Left renal pelvis (tissue), 4 donors: ENCODE data around the gene SLC7A11. TPM values are rescaled to one million over a fixed set of nuclear protein-coding genes. Genes with fewer than 3 reads are reported as not detected.
"Not testable (repeated sequence)": the region's sequence is repeated elsewhere in the genome, so short reads cannot be mapped to it uniquely, and the experiment has no call there.

Experiments
- DNase-seq, 4 donors: peaks; one replicate each; pipeline ENCODE4 v3.0.0-alpha.2; 2013; ENCODE audit warnings: low read depth in 4 of 4, low spot score in 3 of 4
- polyA plus RNA-seq, 4 donors: library from polyadenylated mRNA; unstranded; fragments of 120-200 nt; gene quantifications; one replicate each; pipeline ENCODE4 v1.2.1, GENCODE V29; 2013; ENCODE audit not compliant: insufficient read length in 4 of 4

SLC7A11 gene
- polyA plus RNA-seq, 4 donors, result 1.7 to 2.3 (median 2.2) TPM

GRCh38 chr4:138247643-138248042, 5.5 kb upstream of the SLC7A11 start:
- no peak for DNase-seq

- no peak for DNase-seq
These were observed 1.2 kb upstream of the SLC7A11 start for GRCh38 chr4:138243369-138243768.

- DNase-seq, result no peak
These were observed 646 bp upstream of the SLC7A11 start for GRCh38 chr4:138242834-138243156.

GRCh38 chr4:138241281-138242075, 671 bp downstream of the SLC7A11 start:
- no peak for DNase-seq

- DNase-seq, result no peak
These were observed 2.7 kb downstream of the SLC7A11 start for GRCh38 chr4:138239491-138239890.

GRCh38 chr4:138238521-138239292, 3.4 kb downstream of the SLC7A11 start:
- DNase-seq, result no peak

GRCh38 chr4:138237132-138237531, 5.0 kb downstream of the SLC7A11 start:
- not testable (repeated sequence) for DNase-seq

- DNase-seq, result no peak
These were observed 6.1 kb downstream of the SLC7A11 start for GRCh38 chr4:138236037-138236436.

- DNase-seq, result no peak
These were observed 6.7 kb downstream of the SLC7A11 start for GRCh38 chr4:138235419-138235952.

GRCh38 chr4:138234248-138234647, 7.9 kb downstream of the SLC7A11 start:
- no peak for DNase-seq

- DNase-seq, result no peak
These were observed 8.7 kb downstream of the SLC7A11 start for GRCh38 chr4:138233313-138234034.

GRCh38 chr4:138232364-138232763, 9.8 kb downstream of the SLC7A11 start:
- DNase-seq, result no peak

GRCh38 chr4:138230048-138230447, 12.1 kb downstream of the SLC7A11 start:
- no peak for DNase-seq

GRCh38 chr4:138229160-138229559, 13.0 kb downstream of the SLC7A11 start:
- no peak for DNase-seq

GRCh38 chr4:138226351-138226750, 15.8 kb downstream of the SLC7A11 start:
- DNase-seq, result no peak

- no peak for DNase-seq
These were observed 16.7 kb downstream of the SLC7A11 start for GRCh38 chr4:138225477-138225876.

GRCh38 chr4:138224614-138225013, 17.5 kb downstream of the SLC7A11 start:
- DNase-seq, result no peak

- no peak for DNase-seq
These were observed 18.8 kb downstream of the SLC7A11 start for GRCh38 chr4:138223231-138223910.

GRCh38 chr4:138222046-138222445, 20.1 kb downstream of the SLC7A11 start:
- DNase-seq, result no peak

GRCh38 chr4:138218976-138219375, 23.2 kb downstream of the SLC7A11 start:
- DNase-seq, result no peak

- DNase-seq, result no peak
These were observed 24.6 kb downstream of the SLC7A11 start for GRCh38 chr4:138217567-138217966.
